ENCODE measurements around the gene CADPS2.

GRCh38 chr7:122885583-122886356 is 490 bp downstream of the CADPS2 start:
- peak; percentile 79 for TF ChIP-seq EZH2 (IDR thresholded peaks at IDR 0.05; ENCODE audit: low read length)
- TF ChIP-seq, protein P1, sequence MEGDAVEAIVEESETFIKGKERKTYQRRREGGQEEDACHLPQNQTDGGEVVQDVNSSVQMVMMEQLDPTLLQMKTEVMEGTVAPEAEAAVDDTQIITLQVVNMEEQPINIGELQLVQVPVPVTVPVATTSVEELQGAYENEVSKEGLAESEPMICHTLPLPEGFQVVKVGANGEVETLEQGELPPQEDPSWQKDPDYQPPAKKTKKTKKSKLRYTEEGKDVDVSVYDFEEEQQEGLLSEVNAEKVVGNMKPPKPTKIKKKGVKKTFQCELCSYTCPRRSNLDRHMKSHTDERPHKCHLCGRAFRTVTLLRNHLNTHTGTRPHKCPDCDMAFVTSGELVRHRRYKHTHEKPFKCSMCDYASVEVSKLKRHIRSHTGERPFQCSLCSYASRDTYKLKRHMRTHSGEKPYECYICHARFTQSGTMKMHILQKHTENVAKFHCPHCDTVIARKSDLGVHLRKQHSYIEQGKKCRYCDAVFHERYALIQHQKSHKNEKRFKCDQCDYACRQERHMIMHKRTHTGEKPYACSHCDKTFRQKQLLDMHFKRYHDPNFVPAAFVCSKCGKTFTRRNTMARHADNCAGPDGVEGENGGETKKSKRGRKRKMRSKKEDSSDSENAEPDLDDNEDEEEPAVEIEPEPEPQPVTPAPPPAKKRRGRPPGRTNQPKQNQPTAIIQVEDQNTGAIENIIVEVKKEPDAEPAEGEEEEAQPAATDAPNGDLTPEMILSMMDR (optimal IDR thresholded peaks at IDR 0.05 in 1 of 3, IDR thresholded peaks at IDR 0.05 in 1 of 3, conservative IDR thresholded peaks at IDR 0.05 in 1 of 3; ENCODE audit: extremely low read depth in 1 of 3, insufficient read depth in 2 of 3, low read length in 3 of 3), result no peak

Data from keratinocyte (primary cell).